Psoas muscle (tissue), 8 donors: Measurements from ENCODE around the gene ADRB2. TPM values are rescaled to one million over a fixed set of nuclear protein-coding genes. Genes with fewer than 3 reads are reported as not detected.
A peak's percentile ranks its signal among the peaks of the same experiment; 100 is the strongest.

Experiments
- ATAC-seq, 4 donors: fragments of 200-7000 bp; cut with Tn5 transposase; one replicate each; pipeline ENCODE4 v1.9.1; 2020; ENCODE audit warnings: moderate library complexity in 3 of 4, mild to moderate bottlenecking in 2 of 4
- DNase-seq, 2 donors: peaks; one replicate each; pipeline ENCODE4 v3.0.0-alpha.2; 2020
- H3K27ac ChIP-seq: fragments of 200-600 bp; one replicate; pipeline ENCODE4 v1.8.0; 2022
- H3K27me3 ChIP-seq, 3 donors: fragments of 200-600 bp in 1 of 3; one replicate each; pipeline versions ENCODE4 v1.6.1 to v1.8.0; 2013 to 2022; ENCODE audit warnings: low read length in 2 of 3, mild to moderate bottlenecking in 2 of 3, moderate library complexity in 1 of 3; ENCODE audit not compliant: insufficient read depth in 3 of 3
- H3K36me3 ChIP-seq, 2 donors: fragments of 200-600 bp in 1 of 2; one replicate each; pipeline versions ENCODE4 v1.6.1 to v1.8.0; 2013 to 2022; ENCODE audit warnings: low read depth in 1 of 2, mild to moderate bottlenecking in 1 of 2, moderate library complexity in 1 of 2; ENCODE audit not compliant: insufficient read depth in 1 of 2
- H3K4me1 ChIP-seq: fragments of 200-600 bp; one replicate; pipeline ENCODE4 v1.8.0; 2022
- H3K4me3 ChIP-seq: fragments of 200-600 bp; one replicate; pipeline ENCODE4 v1.8.0; 2022; ENCODE audit warnings: mild to moderate bottlenecking
- H3K9me3 ChIP-seq: fragments of 200-600 bp; one replicate; pipeline ENCODE4 v1.8.0; 2022
- WGBS, 3 donors: extraction: QIAGEN DNeasy Blood & Tissue Kit; methylation state at CpG; one replicate each; pipeline versions ENCODE4 v1.1.6 to v1.1.7; 2013; 5-methylcytosine and 5-hydroxymethylcytosine counted together
- intact Hi-C, 2 donors: fragments of 100-400 bp; cut with DNase I; formaldehyde crosslinking; loops; one replicate each; pipeline versions ENCODE4 v1.11.0 to v1.14.2; 2022
- polyA plus RNA-seq, 3 donors: library from polyadenylated mRNA; stranded (reverse); fragments of 200-250 nt; gene quantifications; one replicate each; pipeline ENCODE4 v1.2.3, GENCODE V29; 2013
- total RNA-seq, 4 donors: library from RNA; stranded (reverse); fragmentation: NEBNext Ultra II Directional in 2 of 4; extraction: Animal tissue kit (Norgen Biotek cat#: 25700) in 2 of 4; gene quantifications; one replicate each; pipeline versions ENCODE4 v1.2.1 to v1.2.4, GENCODE V29; 2021 to 2023
- TF ChIP-seq, protein P1 (sequence below): fragments of 200-600 bp; IDR thresholded peaks from one replicate; pipeline ENCODE4 v1.8.0; 2022; ENCODE audit warnings: antibody characterized with exemption
- donor health status: healthy with polysubstance abuse.
- donor health status: DM: no; HTN: no; CAD: no; lungs with moderate emphysema.
- donor health status: Bipolar disorder and iron deficiency.
- donor health status: healthy.
- donor health status: DM: yes; HTN: yes; CAD: no.
- donor health status: DM: no; HTN: no; CAD: no.
- donor health status: DM: no; HTN: no; CAD: no.
- donor health status: DM: yes; HTN: yes; CAD: no.

ADRB2 gene
- total and polyA plus RNA-seq, 7 donors, result 1.3 to 11.1 (median 5.6) TPM

GRCh38 chr5:148858106-148858505, 31.7 kb downstream of the ADRB2 start:
- peak; percentile 37 to 81 (median 73) for ATAC-seq
- no peaks in the 10 kb centered on the region for H3K9me3 ChIP-seq
- intact Hi-C loops, result no loop called here
- H3K27me3 ChIP-seq, result no peaks in the 10 kb centered on the region
- TF ChIP-seq, protein P1, sequence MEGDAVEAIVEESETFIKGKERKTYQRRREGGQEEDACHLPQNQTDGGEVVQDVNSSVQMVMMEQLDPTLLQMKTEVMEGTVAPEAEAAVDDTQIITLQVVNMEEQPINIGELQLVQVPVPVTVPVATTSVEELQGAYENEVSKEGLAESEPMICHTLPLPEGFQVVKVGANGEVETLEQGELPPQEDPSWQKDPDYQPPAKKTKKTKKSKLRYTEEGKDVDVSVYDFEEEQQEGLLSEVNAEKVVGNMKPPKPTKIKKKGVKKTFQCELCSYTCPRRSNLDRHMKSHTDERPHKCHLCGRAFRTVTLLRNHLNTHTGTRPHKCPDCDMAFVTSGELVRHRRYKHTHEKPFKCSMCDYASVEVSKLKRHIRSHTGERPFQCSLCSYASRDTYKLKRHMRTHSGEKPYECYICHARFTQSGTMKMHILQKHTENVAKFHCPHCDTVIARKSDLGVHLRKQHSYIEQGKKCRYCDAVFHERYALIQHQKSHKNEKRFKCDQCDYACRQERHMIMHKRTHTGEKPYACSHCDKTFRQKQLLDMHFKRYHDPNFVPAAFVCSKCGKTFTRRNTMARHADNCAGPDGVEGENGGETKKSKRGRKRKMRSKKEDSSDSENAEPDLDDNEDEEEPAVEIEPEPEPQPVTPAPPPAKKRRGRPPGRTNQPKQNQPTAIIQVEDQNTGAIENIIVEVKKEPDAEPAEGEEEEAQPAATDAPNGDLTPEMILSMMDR, result no peak
- H3K27ac ChIP-seq, result peak overlapping the region; percentile 37
- 32 to 44% (median 32%) methylated on average over 2 of the region's 2 CpGs for WGBS, 3 donors
- H3K36me3 ChIP-seq, result no peaks in the 10 kb centered on the region
- no peak for DNase-seq
- H3K4me3 ChIP-seq, result no peak overlapping the region
- H3K4me1 ChIP-seq, result peaks cover 55% of the 10 kb centered on the region

GRCh38 chr5:148858547-148858946, 32.1 kb downstream of the ADRB2 start:
- 34 to 51% (median 35%) methylated on average over 6 of the region's 6 CpGs for WGBS, 3 donors
- TF ChIP-seq, protein P1, result no peak
- H3K4me3 ChIP-seq, result no peak overlapping the region
- no peaks in the 10 kb centered on the region for H3K9me3 ChIP-seq
- DNase-seq (no peak), ATAC-seq (peak in 1 of 4 donors; percentile 12)
- peaks cover 55% of the 10 kb centered on the region for H3K4me1 ChIP-seq
- intact Hi-C loops, result no loop called here
- no peaks in the 10 kb centered on the region for H3K36me3 ChIP-seq
- no peaks in the 10 kb centered on the region for H3K27me3 ChIP-seq
- H3K27ac ChIP-seq, result peak overlapping the region; percentile 37

GRCh38 chr5:148859703-148860102, 33.3 kb downstream of the ADRB2 start:
- no peak overlapping the region for H3K4me3 ChIP-seq
- no peaks in the 10 kb centered on the region for H3K36me3 ChIP-seq
- H3K27me3 ChIP-seq, result no peaks in the 10 kb centered on the region
- 93 to 97% (median 95%) methylated on average over 2 of the region's 2 CpGs for WGBS, 3 donors
- DNase-seq (no peak), ATAC-seq (no peak)
- no peaks in the 10 kb centered on the region for H3K9me3 ChIP-seq
- H3K27ac ChIP-seq, result no peak overlapping the region
- intact Hi-C loops, result no loop called here
- TF ChIP-seq, protein P1, result no peak
- H3K4me1 ChIP-seq, result peaks cover 56% of the 10 kb centered on the region

- WGBS, 3 donors, result 68 to 78% (median 71%) methylated on average over 5 of the region's 5 CpGs
- Histone ChIP-seq H3K36me3 (no peaks in the 10 kb centered on the region), H3K27me3 (no peaks in the 10 kb centered on the region), H3K4me3 (no peak overlapping the region), H3K9me3 (no peaks in the 10 kb centered on the region), H3K4me1 (peaks cover 52% of the 10 kb centered on the region), H3K27ac (no peak overlapping the region)
- DNase-seq (no peak), ATAC-seq (peak in 1 of 4 donors; percentile 3)
- TF ChIP-seq, protein P1, result no peak
- intact Hi-C loops, result no loop called here
These were observed 34.2 kb downstream of the ADRB2 start for GRCh38 chr5:148860599-148860998.

DNA sequence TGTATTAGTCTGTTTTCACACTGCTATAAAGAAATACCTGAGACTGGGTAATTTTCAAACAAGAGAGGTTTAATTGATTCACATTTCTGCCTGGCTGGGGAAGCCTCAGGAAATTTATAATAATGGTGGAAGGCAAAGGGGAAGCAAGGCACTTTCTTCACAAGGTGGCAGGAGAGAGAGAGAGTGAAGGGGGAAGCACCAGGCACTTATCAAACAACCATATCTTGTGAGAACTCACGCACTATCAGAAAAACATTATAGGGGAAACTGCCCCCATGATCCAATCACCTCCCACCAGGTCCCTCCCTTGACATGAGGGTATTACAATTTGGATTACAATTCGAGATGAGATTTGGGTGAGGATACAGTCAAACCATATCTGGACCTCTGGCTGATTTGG, 34.7 kb downstream of the ADRB2 start:
- Histone ChIP-seq H3K27ac (no peak overlapping the region), H3K27me3 (no peaks in the 10 kb centered on the region), H3K4me3 (no peak overlapping the region), H3K36me3 (no peaks in the 10 kb centered on the region), H3K4me1 (peaks cover 47% of the 10 kb centered on the region), H3K9me3 (no peaks in the 10 kb centered on the region)
- TF ChIP-seq, protein P1, result no peak
- DNase-seq, result no peak
- no peak for ATAC-seq
- 75 to 85% (median 81%) methylated on average over 2 of the region's 2 CpGs for WGBS, 3 donors
- intact Hi-C loops, result no loop called here
